Thymus (tissue), 11 donors: ENCODE measurements around the gene DIP2C. TPM values are rescaled to one million over a fixed set of nuclear protein-coding genes. Genes with fewer than 3 reads are reported as not detected.

ENCODE experiments used
- DNase-seq, 9 donors: peaks; one replicate each; pipeline ENCODE4 v3.0.0-alpha.2; 2013; ENCODE audit warnings: low spot score in 9 of 9, low read depth in 6 of 9, missing footprints in 1 of 9
- H3K27ac ChIP-seq, 2 donors: one replicate each; pipeline ENCODE4 v1.5.1; 2013; ENCODE audit warnings: control low read depth in 1 of 2, low read depth in 1 of 2, low read length in 1 of 2, mild to moderate bottlenecking in 1 of 2, moderate library complexity in 1 of 2
- H3K27me3 ChIP-seq, 2 donors: one replicate each; pipeline ENCODE4 v1.5.1; 2013; ENCODE audit warnings: low read length in 1 of 2; ENCODE audit not compliant: control insufficient read depth in 2 of 2, insufficient read depth in 1 of 2
- H3K36me3 ChIP-seq, 2 donors: one replicate each; pipeline ENCODE4 v1.5.1; 2013; ENCODE audit warnings: low read length in 1 of 2, mild to moderate bottlenecking in 1 of 2, moderate library complexity in 1 of 2; ENCODE audit not compliant: control insufficient read depth in 2 of 2, insufficient read depth in 2 of 2
- H3K4me1 ChIP-seq, 2 donors: one replicate each; pipeline ENCODE4 v1.5.1; 2013; ENCODE audit warnings: low read length in 2 of 2; ENCODE audit not compliant: control insufficient read depth in 2 of 2, insufficient read depth in 2 of 2
- H3K4me3 ChIP-seq, 2 donors: one replicate each; pipeline ENCODE4 v1.5.1; 2013; ENCODE audit warnings: low read length in 2 of 2, control low read depth in 1 of 2, mild to moderate bottlenecking in 1 of 2
- H3K9me3 ChIP-seq, 2 donors: one replicate each; pipeline ENCODE4 v1.5.1; 2013; ENCODE audit warnings: low read length in 1 of 2, mild to moderate bottlenecking in 1 of 2; ENCODE audit not compliant: control insufficient read depth in 2 of 2, insufficient read depth in 1 of 2
- WGBS: extraction: QIAGEN DNeasy Blood & Tissue Kit; methylation state at CpG from one replicate; pipeline ENCODE4 v1.1.7; 2013; 5-methylcytosine and 5-hydroxymethylcytosine counted together
- polyA plus RNA-seq: library from polyadenylated mRNA; stranded (reverse); fragments of 200-250 nt; gene quantifications from one replicate; pipeline ENCODE4 v1.2.3, GENCODE V29; 2013
- total RNA-seq: library from RNA; stranded (reverse); fragments of 120-200 nt; gene quantifications from one replicate; pipeline ENCODE4 v1.2.4, GENCODE V29; 2013
- donor health status: healthy.

Gene DIP2C
- total and polyA plus RNA-seq, 2 donors, result 2.2 to 3.4 TPM

- no peaks in the 10 kb centered on the region for H3K36me3 ChIP-seq
- no peak overlapping the region for H3K27ac ChIP-seq
- no peak overlapping the region for H3K4me3 ChIP-seq
- 74% methylated on average over 13 of the region's 13 CpGs for WGBS
- H3K9me3 ChIP-seq, result peaks cover 1 to 11% of the 10 kb centered on the region in 2 donors
- peaks cover 0 to 2% of the 10 kb centered on the region in 2 donors for H3K4me1 ChIP-seq
- H3K27me3 ChIP-seq, result no peaks in the 10 kb centered on the region
- DNase-seq, result no peak
These were observed 118.3 kb downstream of the DIP2C start for GRCh38 chr10:571166-571565.

DNA sequence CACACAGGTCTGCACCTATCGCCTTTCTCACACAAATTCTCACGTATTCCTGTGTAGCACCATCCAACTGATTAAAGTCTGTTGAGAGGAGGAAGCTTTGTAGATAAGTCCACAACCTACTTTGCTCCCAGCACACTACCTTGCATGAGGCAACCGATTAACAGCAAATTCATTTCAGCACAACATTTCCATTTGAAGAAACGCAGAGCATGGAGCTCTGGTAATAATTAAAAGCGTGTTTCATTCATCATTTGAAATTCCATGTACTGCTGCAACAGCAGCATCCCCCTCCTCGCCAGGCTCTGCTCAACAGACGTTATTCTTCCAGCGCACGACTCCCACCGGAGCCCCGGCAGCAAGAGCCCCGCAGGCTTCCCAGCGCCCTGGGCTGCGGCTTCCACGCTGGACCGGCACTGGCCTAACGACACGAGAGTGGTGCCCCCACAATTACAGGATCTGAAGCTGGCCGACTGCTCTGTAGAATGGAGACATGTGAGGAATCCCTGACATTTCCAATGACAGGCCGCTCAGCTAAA, 118.8 kb downstream of the DIP2C start:
- H3K4me1 ChIP-seq, result peaks cover 0 to 2% of the 10 kb centered on the region in 2 donors
- 92% methylated on average over 20 of the region's 20 CpGs for WGBS
- H3K36me3 ChIP-seq, result no peaks in the 10 kb centered on the region
- H3K27ac ChIP-seq, result no peak overlapping the region
- H3K27me3 ChIP-seq, result no peaks in the 10 kb centered on the region
- H3K9me3 ChIP-seq, result peaks cover 1 to 11% of the 10 kb centered on the region in 2 donors
- no peak overlapping the region for H3K4me3 ChIP-seq
- DNase-seq, result no peak

DNA sequence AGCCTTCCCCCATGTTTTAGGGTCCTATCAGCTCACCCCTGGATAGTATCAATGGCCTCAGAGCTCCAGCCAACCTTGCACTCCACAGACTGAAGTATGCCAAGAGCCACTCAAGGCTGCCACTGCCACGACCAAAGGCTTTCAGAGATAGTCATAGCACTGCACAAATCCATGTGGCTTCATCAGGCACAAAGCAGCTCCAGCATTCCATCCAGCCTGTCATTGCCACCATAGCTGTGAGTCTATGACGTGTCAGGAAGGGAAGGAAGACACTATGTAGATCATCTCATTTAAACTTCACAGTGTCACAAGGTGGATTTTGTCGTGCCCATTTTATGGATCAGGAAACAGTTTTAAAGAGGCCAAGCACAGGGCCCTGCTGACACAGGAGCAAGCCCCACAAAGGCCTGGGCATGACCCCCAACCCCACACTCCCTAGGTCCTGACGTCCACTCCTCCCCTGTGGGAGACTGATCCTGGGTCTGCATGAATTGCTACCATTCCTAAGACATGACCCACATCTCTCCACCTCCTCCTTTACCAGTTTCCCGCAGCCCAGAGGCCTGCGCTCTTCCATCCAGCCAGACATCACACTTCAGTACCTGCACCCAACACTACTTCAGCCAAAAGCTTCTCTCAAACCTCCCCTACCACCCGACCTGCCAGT, 119.4 kb downstream of the DIP2C start:
- Histone ChIP-seq H3K4me3 (no peak overlapping the region), H3K27me3 (no peaks in the 10 kb centered on the region), H3K9me3 (peaks cover 1 to 11% of the 10 kb centered on the region in 2 donors), H3K27ac (no peak overlapping the region), H3K4me1 (peaks cover 0 to 2% of the 10 kb centered on the region in 2 donors), H3K36me3 (no peaks in the 10 kb centered on the region)
- no peak for DNase-seq
- WGBS, result 93% methylated on average over 7 of the region's 7 CpGs

GRCh38 chr10:568848-569247, 120.6 kb downstream of the DIP2C start:
- 94% methylated on average over 7 of the region's 7 CpGs for WGBS
- DNase-seq, result no peak
- H3K27ac ChIP-seq, result no peak overlapping the region

DNA sequence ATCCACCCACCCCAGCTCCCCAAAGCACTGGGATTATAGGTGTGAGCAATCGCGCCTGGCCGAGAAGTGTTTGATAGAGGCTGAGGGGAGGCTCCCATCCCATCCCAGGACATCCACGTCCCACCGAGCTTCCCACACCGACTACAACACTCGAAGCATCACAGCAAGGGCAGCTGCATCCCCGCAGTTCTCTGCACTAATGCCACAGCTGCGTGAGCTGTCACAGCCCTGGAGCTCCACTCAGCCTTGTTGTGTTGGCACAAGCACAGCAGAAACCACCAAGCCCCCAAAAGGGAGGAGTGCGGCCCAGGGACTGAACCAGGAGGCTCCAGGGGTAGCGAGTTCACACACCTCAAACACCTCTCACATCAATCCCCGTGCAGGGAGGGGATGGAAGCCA, 121.6 kb downstream of the DIP2C start:
- Histone ChIP-seq H3K27me3 (no peaks in the 10 kb centered on the region), H3K4me3 (no peak overlapping the region), H3K9me3 (peaks cover 1 to 20% of the 10 kb centered on the region in 2 donors), H3K36me3 (no peaks in the 10 kb centered on the region), H3K4me1 (peaks cover 0 to 2% of the 10 kb centered on the region in 2 donors), H3K27ac (no peak overlapping the region)
- WGBS, result 90% methylated on average over 12 of the region's 12 CpGs
- DNase-seq, result no peak

More at GRCh38 chr10:568848-569247, 120.6 kb downstream of the DIP2C start:
- H3K9me3 ChIP-seq, result peaks cover 1 to 20% of the 10 kb centered on the region in 2 donors
- H3K4me1 ChIP-seq, result peaks cover 0 to 2% of the 10 kb centered on the region in 2 donors
- no peak overlapping the region for H3K4me3 ChIP-seq
- no peaks in the 10 kb centered on the region for H3K27me3 ChIP-seq
- no peaks in the 10 kb centered on the region for H3K36me3 ChIP-seq

DNA sequence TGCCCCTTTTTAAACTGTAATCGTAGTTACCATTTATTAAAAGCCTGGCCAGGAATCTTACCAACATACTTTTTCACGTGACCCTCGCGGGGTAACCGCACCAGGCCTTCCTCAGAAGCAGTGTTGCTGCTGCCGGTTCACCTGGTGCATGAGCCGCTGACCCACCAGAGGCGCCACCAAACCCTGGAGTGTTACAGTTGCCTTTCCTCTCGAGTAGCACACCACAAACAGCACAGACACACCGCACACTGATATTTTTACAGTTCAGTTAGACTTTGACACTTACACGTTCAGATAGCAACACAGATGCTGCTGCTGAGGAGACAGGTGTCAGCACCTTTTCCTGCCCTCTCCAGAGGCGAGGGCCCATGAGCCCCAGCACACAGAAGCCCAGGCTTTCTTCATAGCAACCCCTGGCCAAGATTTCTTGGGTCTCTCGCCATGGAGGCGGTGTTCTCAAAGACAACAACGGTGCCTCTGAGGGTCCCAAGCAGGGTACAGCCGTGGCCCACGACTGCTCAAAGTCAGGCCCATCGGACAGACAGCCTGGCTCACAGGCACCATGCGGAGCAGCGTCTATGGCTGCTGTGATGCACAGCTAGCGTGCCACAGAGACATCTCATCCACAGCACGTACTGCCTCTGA, 123.1 kb downstream of the DIP2C start:
- no peaks in the 10 kb centered on the region for H3K4me1 ChIP-seq
- WGBS, result 92% methylated on average over 22 of the region's 22 CpGs
- H3K9me3 ChIP-seq, result peaks cover 1 to 20% of the 10 kb centered on the region in 2 donors
- DNase-seq, result no peak
- H3K4me3 ChIP-seq, result no peak overlapping the region
- H3K36me3 ChIP-seq, result no peaks in the 10 kb centered on the region
- H3K27ac ChIP-seq, result no peak overlapping the region
- no peaks in the 10 kb centered on the region for H3K27me3 ChIP-seq

- Histone ChIP-seq H3K27ac (no peak overlapping the region), H3K4me3 (no peak overlapping the region), H3K36me3 (no peaks in the 10 kb centered on the region), H3K9me3 (peaks cover 1 to 20% of the 10 kb centered on the region in 2 donors), H3K4me1 (no peaks in the 10 kb centered on the region), H3K27me3 (no peaks in the 10 kb centered on the region)
- no peak for DNase-seq
- WGBS, result 92% methylated on average over 13 of the region's 13 CpGs
These were observed 123.8 kb downstream of the DIP2C start for GRCh38 chr10:565676-566075.

DNA sequence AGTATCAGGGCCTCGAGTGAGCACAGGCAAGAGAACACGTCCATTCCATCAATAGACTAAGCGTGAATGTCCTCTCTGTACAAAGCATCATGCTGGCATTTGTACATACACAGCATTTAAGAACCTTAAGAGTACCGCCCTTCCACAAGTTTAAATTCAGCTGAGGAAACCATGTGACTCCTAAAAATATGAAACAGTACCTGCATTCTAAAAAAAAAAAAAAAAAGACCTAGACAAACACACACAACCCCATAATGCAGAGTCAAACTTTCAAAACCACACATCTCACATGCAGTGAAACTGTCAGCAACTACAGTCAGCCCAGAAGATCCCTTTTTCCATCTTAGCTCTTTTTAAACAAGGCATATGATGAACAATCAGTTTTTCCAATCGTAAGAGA, 124.3 kb downstream of the DIP2C start:
- H3K36me3 ChIP-seq, result no peaks in the 10 kb centered on the region
- peaks cover 1 to 19% of the 10 kb centered on the region in 2 donors for H3K9me3 ChIP-seq
- no peaks in the 10 kb centered on the region for H3K4me1 ChIP-seq
- no peak overlapping the region for H3K27ac ChIP-seq
- H3K27me3 ChIP-seq, result no peaks in the 10 kb centered on the region
- no peak overlapping the region for H3K4me3 ChIP-seq
- WGBS, result 93% methylated on average over 5 of the region's 5 CpGs
- DNase-seq, result no peak

DNA sequence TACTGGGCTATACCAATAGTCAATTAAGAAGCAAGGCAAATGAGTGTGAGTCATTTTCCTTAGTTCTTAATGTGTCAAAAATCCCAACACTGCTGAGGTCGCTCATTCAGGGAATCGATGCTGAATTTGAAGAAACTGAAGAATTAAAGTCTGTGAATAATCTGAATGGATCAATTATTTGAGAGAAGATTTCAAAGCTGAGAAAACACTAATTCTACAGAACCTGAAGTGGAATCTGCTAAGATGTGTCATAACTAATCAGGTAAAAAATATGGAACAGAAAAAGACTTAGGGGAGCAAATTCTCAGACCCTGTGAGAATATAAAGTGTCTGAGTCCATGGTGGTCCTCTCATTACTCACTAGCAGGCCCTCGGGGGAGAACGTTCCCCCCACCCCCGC, 125.6 kb downstream of the DIP2C start:
- no peak for DNase-seq
- WGBS, result 98% methylated on average over 5 of the region's 5 CpGs
- no peaks in the 10 kb centered on the region for H3K4me1 ChIP-seq
- H3K27me3 ChIP-seq, result no peaks in the 10 kb centered on the region
- H3K27ac ChIP-seq, result no peak overlapping the region
- H3K4me3 ChIP-seq, result no peak overlapping the region
- peaks cover 1 to 13% of the 10 kb centered on the region in 2 donors for H3K9me3 ChIP-seq
- no peaks in the 10 kb centered on the region for H3K36me3 ChIP-seq
